Esophagus squamous epithelium (tissue), 5 donors: ENCODE results near the gene LRRC18. TPM values are rescaled to one million over a fixed set of nuclear protein-coding genes. Genes with fewer than 3 reads are reported as not detected.

ENCODE experiments used
- DNase-seq: peaks from one replicate; lab custom pipeline; 2025; lab: John Stamatoyannopoulos, UW
- H3K27ac ChIP-seq, 4 donors: fragments of 200-600 bp; sonication (generic); one replicate each; pipeline ENCODE4 v1.5.1; 2016 to 2019; ENCODE audit warnings: mild to moderate bottlenecking in 1 of 4
- H3K27me3 ChIP-seq, 4 donors: fragments of 200-600 bp; sonication (generic); 1 replicate in 3 of 4; 2 replicates in 1 of 4; pipeline versions ENCODE4 v1.5.1 to v1.6.0; 2017 to 2021; ENCODE audit warnings: antibody characterized with exemption in 1 of 4
- H3K36me3 ChIP-seq, 3 donors: fragments of 200-600 bp; sonication (generic); one replicate each; pipeline ENCODE4 v1.5.1; 2016 to 2019
- H3K4me1 ChIP-seq, 3 donors: fragments of 200-600 bp; sonication (generic); one replicate each; pipeline ENCODE4 v1.5.1; 2017 to 2019
- H3K4me3 ChIP-seq, 4 donors: fragments of 200-600 bp; sonication (generic); 1 replicate in 3 of 4; 2 replicates in 1 of 4; pipeline ENCODE4 v1.5.1; 2016 to 2019; ENCODE audit warnings: mild to moderate bottlenecking in 2 of 4, moderate library complexity in 1 of 4
- H3K9me3 ChIP-seq, 3 donors: fragments of 200-600 bp; sonication (generic); one replicate each; pipeline ENCODE4 v1.5.1; 2016 to 2019
- POLR2A ChIP-seq, 4 donors: fragments of 450-650 bp; IDR thresholded peaks; one replicate each; pipeline ENCODE4 v1.6.1; 2017; ENCODE audit warnings: antibody characterized with exemption in 4 of 4, mild to moderate bottlenecking in 4 of 4, moderate library complexity in 3 of 4
- WGBS, 2 donors: methylation state at CpG; one replicate each; pipeline ENCODE4 v1.1.5; 2018; 5-methylcytosine and 5-hydroxymethylcytosine counted together
- intact Hi-C: fragments of 100-400 bp; cut with DNase I; formaldehyde crosslinking; loops from one replicate; pipeline ENCODE4 v1.15.0; 2022
- total RNA-seq, 4 donors: library from RNA; depleted of rRNA; stranded (reverse); fragments of >200 nt; gene quantifications; one replicate each; pipeline ENCODE4 v1.1.0, GENCODE V29; 2016
- TF ChIP-seq, protein P1 (sequence below), 6 experiments: fragments of 450-650 bp in 4 of 6; fragments of 200-600 bp in 2 of 6; sonication (generic) in 2 of 6; IDR thresholded peaks; one replicate each; pipeline ENCODE4 v1.5.1; 2016 to 2019; ENCODE audit warnings: antibody characterized with exemption in 6 of 6, mild to moderate bottlenecking in 4 of 6, moderate library complexity in 4 of 6
- donor health status: DM: yes; HTN: yes; CAD: no.

LRRC18 gene
- total RNA-seq, 4 donors from 2014 or later: 0.19 TPM; not detected in 3

DNA sequence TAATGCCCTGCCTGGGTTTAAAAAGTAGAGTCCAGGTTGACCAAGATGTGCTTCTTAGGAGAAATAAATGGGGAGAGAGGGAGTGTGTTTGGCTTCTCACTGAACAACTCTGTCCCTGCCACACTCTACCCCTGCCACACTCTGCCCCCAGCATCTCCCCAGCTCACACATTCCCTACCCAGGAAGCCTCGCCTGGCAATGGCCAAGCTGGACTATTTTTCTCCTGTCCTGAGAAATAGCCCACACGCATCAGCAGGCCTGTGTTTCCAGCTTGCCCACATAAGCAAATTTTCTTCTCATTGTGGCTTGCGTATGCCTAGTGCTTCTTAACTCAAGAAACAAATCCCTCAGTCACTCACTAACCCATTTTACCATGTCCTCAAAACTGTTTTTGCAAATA lies 1.8 kb downstream of the LRRC18 start:
- WGBS, 2 donors: 85 to 90% methylated on average over 3 of the region's 3 CpGs
- intact Hi-C loops: no loop called here
- Histone ChIP-seq H3K36me3 (no peaks in the 10 kb centered on the region), H3K27me3 (peaks cover 0 to 5% (median 0%) of the 10 kb centered on the region in 4 donors), H3K27ac (no peak overlapping the region), H3K9me3 (no peaks in the 10 kb centered on the region), H3K4me3 (no peak overlapping the region), H3K4me1 (no peaks in the 10 kb centered on the region)
- no peak for DNase-seq
- no peak for TF ChIP-seq POLR2A (IDR thresholded peaks at IDR 0.05)
- TF ChIP-seq, protein P1, sequence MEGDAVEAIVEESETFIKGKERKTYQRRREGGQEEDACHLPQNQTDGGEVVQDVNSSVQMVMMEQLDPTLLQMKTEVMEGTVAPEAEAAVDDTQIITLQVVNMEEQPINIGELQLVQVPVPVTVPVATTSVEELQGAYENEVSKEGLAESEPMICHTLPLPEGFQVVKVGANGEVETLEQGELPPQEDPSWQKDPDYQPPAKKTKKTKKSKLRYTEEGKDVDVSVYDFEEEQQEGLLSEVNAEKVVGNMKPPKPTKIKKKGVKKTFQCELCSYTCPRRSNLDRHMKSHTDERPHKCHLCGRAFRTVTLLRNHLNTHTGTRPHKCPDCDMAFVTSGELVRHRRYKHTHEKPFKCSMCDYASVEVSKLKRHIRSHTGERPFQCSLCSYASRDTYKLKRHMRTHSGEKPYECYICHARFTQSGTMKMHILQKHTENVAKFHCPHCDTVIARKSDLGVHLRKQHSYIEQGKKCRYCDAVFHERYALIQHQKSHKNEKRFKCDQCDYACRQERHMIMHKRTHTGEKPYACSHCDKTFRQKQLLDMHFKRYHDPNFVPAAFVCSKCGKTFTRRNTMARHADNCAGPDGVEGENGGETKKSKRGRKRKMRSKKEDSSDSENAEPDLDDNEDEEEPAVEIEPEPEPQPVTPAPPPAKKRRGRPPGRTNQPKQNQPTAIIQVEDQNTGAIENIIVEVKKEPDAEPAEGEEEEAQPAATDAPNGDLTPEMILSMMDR (IDR thresholded peaks at IDR 0.05): no peak

DNA sequence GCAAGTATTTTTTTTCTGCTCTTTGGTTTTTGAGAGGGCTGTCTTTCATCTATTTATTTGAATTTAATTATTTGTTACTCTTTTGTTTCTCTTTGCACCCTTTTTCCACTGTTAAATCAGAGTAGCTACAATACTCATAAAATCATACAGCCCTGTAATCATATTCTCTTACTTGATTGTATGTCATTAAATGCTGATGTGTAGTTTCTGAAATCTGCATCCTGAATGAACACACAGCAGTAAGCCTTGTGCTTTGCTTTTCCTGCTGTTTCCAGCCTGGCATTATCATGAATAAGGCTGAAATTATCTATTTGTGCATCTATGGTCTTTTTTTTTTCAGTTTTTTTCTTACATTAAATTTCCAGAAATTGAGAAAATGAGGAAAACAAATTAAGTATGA lies 4.1 kb downstream of the LRRC18 start:
- Histone ChIP-seq H3K4me3 (no peak overlapping the region), H3K36me3 (no peaks in the 10 kb centered on the region), H3K27me3 (peaks cover 0 to 5% (median 0%) of the 10 kb centered on the region in 4 donors), H3K4me1 (no peaks in the 10 kb centered on the region), H3K27ac (no peak overlapping the region), H3K9me3 (no peaks in the 10 kb centered on the region)
- DNase-seq: no peak
- intact Hi-C loops: no loop called here
- TF ChIP-seq, protein P1 (IDR thresholded peaks at IDR 0.05): no peak
- no peak for TF ChIP-seq POLR2A (IDR thresholded peaks at IDR 0.05)

DNA sequence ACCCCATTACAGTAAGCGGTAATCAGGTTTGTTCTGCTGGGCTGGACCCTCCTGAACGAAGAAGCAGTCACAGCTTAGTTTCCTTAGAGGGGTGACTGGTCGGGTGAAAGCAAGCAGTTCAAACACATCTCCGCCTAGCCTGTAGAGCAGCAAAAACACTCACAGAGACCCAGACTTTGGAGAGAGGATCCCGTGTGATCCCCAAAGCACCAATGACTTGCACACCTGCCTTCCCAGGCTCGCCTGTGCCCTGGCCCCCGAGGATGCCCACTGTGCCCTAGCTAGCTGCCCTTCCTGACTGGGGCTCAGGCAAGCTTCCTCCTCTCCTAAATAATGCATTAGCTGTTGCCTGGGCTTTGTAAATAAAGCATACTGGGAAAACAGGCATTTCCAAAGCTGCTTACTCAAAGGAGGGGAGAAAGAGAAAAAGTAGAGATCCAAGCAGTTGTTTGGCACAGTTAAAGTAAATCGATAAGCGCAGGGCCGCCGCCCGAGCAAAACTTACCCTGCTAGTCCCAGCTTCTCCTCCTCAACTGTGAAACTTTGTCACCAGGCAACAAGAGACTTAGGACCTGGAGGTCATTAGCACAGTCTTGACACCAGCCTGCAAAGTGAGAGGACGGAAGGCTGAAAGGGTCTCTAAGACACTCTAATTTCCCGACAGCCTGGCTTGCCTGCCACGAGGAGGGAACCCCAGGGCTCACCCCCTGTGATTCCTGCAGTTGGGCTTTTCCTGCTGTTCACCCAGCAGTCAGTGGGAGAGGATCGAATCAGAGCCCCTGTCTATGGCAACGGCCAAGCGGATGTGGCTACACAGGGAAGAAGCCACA lies 4.8 kb downstream of the LRRC18 start:
- 67 to 78% methylated on average over 14 of the region's 18 CpGs for WGBS, 2 donors
- Histone ChIP-seq H3K36me3 (no peaks in the 10 kb centered on the region), H3K9me3 (no peaks in the 10 kb centered on the region), H3K27me3 (peaks cover 0 to 5% (median 0%) of the 10 kb centered on the region in 4 donors), H3K4me3 (no peak overlapping the region), H3K4me1 (no peaks in the 10 kb centered on the region), H3K27ac (no peak overlapping the region)
- intact Hi-C loops: no loop called here
- no peak for DNase-seq
- no peak for TF ChIP-seq POLR2A (IDR thresholded peaks at IDR 0.05)
- TF ChIP-seq, protein P1 (IDR thresholded peaks at IDR 0.05): no peak

DNA sequence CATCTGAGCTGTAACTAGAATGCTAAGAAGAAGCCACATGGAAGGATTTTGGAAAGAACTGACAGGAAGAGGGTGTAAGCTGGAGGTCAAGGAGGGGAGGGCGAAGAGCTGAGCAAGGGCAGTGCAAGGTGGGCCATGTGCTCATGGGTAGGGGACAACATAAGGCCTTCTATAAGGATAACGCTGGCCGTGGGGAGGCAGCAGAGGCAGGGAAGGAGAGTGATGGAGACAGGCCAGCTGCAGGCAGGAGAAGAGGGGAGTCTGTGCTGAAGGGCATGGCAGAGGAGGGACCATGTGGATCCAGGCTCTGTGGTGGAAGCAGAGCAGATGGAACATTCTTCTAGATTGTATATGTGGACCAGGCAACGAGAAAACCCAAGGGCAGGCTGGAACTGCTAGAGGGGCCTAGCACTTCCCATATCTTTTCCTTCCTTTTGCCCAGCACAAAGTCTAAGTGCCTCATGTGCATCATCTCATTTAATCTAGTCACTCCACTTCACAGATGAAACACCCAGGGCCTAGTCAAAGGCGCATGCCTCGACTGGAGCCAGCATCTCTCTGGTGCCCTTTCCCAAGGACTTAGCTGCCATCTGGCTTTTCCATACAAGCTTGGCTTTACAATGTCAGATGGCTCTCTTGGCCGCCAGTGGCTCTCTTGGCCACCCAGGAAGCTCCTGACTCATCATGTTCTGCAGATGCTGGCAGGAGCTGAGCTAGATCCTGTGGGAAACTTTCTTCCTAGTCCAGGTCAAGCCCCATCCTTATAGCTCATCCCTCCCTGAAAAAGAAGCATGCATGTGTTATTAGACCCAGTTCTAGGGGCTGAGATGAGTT lies 6.6 kb downstream of the LRRC18 start:
- TF ChIP-seq, protein P1 (IDR thresholded peaks at IDR 0.05): no peak
- no peak for TF ChIP-seq POLR2A (IDR thresholded peaks at IDR 0.05)
- Histone ChIP-seq H3K27me3 (peaks cover 0 to 14% (median 0%) of the 10 kb centered on the region in 4 donors), H3K36me3 (no peaks in the 10 kb centered on the region), H3K27ac (no peak overlapping the region), H3K4me3 (no peak overlapping the region), H3K9me3 (no peaks in the 10 kb centered on the region), H3K4me1 (no peaks in the 10 kb centered on the region)
- DNase-seq: no peak
- 78 to 79% methylated on average over 6 to 7 of the region's 7 CpGs for WGBS, 2 donors
- intact Hi-C loops: no loop called here

DNA sequence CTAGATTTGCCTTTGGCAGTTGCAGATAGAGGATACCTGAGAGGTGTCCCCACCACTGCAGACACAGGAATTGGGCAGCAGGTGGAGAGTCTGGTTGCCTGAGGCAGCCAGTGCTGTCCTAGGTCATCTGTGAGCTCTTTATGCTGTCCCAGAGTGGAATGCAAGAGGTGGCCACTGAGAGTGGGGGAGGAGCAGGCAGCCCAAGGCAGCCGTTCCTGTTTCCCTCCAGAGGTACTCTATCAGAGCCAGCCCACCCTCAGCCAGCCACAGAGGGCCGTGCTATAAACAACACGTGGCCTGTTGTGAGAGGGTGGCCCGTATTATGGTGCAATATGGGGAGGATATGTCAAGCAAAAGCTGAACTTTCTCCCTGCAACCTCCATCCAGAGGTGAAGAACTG lies 8.5 kb downstream of the LRRC18 start:
- WGBS, 2 donors: 49% methylated on average over 3 of the region's 4 CpGs; no CpG with 5 or more reads in 1 of the 2 donors
- TF ChIP-seq POLR2A (IDR thresholded peaks at IDR 0.05): no peak
- TF ChIP-seq, protein P1 (IDR thresholded peaks at IDR 0.05): no peak
- Histone ChIP-seq H3K27ac (no peak overlapping the region), H3K36me3 (no peaks in the 10 kb centered on the region), H3K4me3 (no peak overlapping the region), H3K27me3 (peaks cover 0 to 14% (median 0%) of the 10 kb centered on the region in 4 donors), H3K9me3 (no peaks in the 10 kb centered on the region), H3K4me1 (no peaks in the 10 kb centered on the region)
- no peak for DNase-seq
- intact Hi-C loops: no loop called here
